SK-N-MC (cell line): ENCODE results near the gene RHEB.

Experiments used
- EZH2 ChIP-seq: fragments of 200-600 bp; sonication (generic); IDR thresholded peaks from one replicate; pipeline ENCODE4 v1.6.1; 2017; ENCODE audit warnings: antibody characterized with exemption
- FOXP2 ChIP-seq: optimal IDR thresholded peaks from 2 replicates; pipeline ENCODE3; 2011; ENCODE audit warnings: mild to moderate bottlenecking, moderate library complexity; ENCODE audit not compliant: insufficient read depth; ENCODE audit errors: extremely low read length, control extremely low read depth
- POLR2AphosphoS5 ChIP-seq: IDR thresholded peaks from 2 replicates; pipeline ENCODE4 v1.6.1; 2012; ENCODE audit warnings: mild to moderate bottlenecking, low read depth, low read length, borderline replicate concordance

DNA sequence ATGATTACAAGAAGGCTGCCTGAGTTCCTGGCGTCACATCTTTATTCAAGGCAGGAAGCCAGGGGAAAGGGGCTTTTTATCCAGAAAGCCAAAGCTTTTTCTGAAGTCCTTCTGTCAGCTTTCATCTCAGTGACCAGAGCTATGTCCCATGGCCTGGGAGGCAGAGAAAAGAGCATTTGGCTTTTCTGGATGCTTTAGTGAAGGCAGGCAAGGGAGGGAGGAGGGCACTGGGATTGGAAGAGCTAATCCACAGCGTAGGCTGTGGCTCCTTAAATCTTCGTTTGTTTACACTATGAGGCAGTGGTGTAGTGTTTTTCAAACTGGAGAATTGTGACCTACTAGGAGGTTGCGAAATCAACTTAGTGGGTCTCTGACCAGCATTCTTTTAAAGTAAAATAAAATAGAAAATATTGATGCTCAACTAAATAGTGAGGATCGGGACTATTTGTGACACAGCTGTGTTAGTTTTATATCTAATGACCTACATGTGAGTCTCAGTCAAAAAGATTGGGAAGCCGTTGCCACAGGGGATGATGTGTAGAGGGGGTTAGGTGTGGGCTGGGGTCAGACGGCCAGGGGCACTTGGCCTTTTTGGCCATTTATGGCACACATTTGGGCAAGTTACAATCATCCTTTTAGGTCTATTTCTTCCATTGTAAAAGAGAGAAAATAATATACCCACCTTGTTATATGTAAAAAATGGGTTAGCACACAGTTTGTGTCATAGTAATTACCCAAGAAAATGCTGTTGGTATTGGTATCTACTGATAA lies 93.8 kb downstream of the RHEB start:
- TF ChIP-seq POLR2AphosphoS5 = no peak
- no peak for TF ChIP-seq EZH2
- TF ChIP-seq FOXP2 = no peak
